OCI-LY3 (cell line): ENCODE results near the gene UFC1.

Experiments
- H2AFZ ChIP-seq: fragments of 200-600, 300-600 bp; shearing (Covaris generic); 2 replicates; pipeline ENCODE4 v1.6.0; 2014; ENCODE audit warnings: antibody characterized with exemption, low read depth, low read length
- H3K27ac ChIP-seq: fragments of 200-600, 300-600 bp; sonication (generic); 2 replicates; pipeline ENCODE4 v1.5.1; 2014; ENCODE audit warnings: mild to moderate bottlenecking, low read length, moderate library complexity, mixed read lengths
- H3K27me3 ChIP-seq: fragments of 200-600, 300-600 bp; sonication (generic); 2 replicates; pipeline ENCODE4 v1.6.1; 2014; ENCODE audit warnings: low read depth, low read length, mixed read lengths
- H3K36me3 ChIP-seq: fragments of 200-600, 300-600 bp; sonication (generic); replicated peaks from 2 replicates; pipeline ENCODE3; 2014; ENCODE audit warnings: low read depth, low read length, mixed read lengths
- H3K4me1 ChIP-seq: fragments of 300-600, 200-600 bp; sonication (generic); 2 replicates; pipeline ENCODE4 v1.6.1; 2014; ENCODE audit warnings: low read length, mixed read lengths
- H3K4me2 ChIP-seq: fragments of 200-600, 300-600 bp; sonication (generic); 2 replicates; pipeline ENCODE4 v1.6.1; 2014; ENCODE audit warnings: low read length, mixed read lengths
- H3K4me3 ChIP-seq: fragments of 300-600, 200-600 bp; sonication (generic); 2 replicates; pipeline ENCODE4 v1.5.1; 2014; ENCODE audit warnings: antibody characterized with exemption, mild to moderate bottlenecking, low read length, moderate library complexity
- H3K79me2 ChIP-seq: fragments of 300-600, 200-600 bp; shearing (Covaris generic); 2 replicates; pipeline ENCODE4 v1.6.1; 2014; ENCODE audit warnings: mild to moderate bottlenecking, low read length, mixed read lengths
- H3K9ac ChIP-seq: fragments of 300-600, 200-600 bp; shearing (Covaris generic); 2 replicates; pipeline ENCODE4 v1.6.0; 2014; ENCODE audit warnings: mild to moderate bottlenecking, low read length, moderate library complexity
- H3K9me3 ChIP-seq: fragments of 200-600, 300-600 bp; shearing (Covaris generic); 2 replicates; pipeline ENCODE4 v1.6.1; 2014; ENCODE audit warnings: low read length, mixed read lengths; ENCODE audit not compliant: insufficient read depth
- H4K20me1 ChIP-seq: fragments of 200-600, 300-600 bp; sonication (generic); 2 replicates; pipeline ENCODE4 v1.6.1; 2016; ENCODE audit warnings: low read length, mixed read lengths; ENCODE audit not compliant: insufficient read depth
- EZH2phosphoT487 ChIP-seq: fragments of 200-600 bp; shearing (Covaris generic); IDR thresholded peaks from 2 replicates; pipeline ENCODE4 v1.6.1; 2018; ENCODE audit warnings: antibody characterized with exemption, mixed run types, low read depth
- TF ChIP-seq, protein P1 (sequence below): fragments of 200-600, 300-600 bp; sonication (generic); IDR thresholded peaks from 2 replicates; pipeline ENCODE4 v1.5.1; 2014; ENCODE audit warnings: antibody characterized with exemption, low read length, low read depth

The UFC1 gene

DNA sequence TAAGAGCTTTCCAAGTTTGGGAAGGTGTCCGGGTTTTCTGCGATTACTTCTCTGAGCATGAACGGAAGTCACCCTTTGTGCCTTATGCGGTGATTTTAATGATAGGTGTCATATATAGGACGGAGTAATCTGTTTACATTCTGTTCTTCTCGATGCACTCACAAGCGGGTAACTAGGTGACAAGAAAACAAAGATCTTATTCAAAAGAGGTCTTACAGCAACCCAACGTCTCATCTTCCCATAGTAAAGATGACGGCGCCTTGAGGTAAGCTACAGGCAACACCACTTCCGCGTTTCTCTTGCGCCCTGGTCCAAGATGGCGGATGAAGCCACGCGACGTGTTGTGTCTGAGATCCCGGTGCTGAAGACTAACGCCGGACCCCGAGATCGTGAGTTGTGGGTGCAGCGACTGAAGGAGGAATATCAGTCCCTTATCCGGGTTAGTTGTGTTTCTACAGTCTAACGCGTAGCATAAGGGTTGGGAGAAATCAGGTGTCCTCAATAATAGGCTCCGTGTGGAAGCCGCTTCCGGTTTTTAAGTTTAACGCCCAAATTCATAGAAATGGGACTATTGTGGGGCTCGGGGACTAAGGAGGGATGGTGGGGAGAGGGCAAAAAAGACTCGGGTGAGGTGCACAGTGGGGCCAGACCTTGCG, at the start of gene UFC1:
UFC1 (plus strand) TSS at position 297 of the 656 bp plus-strand sequence; CDS start at position 317, 20 bp downstream.
- H3K4me2 ChIP-seq = peak within 1 kb of the TSS; percentile 80

DNA sequence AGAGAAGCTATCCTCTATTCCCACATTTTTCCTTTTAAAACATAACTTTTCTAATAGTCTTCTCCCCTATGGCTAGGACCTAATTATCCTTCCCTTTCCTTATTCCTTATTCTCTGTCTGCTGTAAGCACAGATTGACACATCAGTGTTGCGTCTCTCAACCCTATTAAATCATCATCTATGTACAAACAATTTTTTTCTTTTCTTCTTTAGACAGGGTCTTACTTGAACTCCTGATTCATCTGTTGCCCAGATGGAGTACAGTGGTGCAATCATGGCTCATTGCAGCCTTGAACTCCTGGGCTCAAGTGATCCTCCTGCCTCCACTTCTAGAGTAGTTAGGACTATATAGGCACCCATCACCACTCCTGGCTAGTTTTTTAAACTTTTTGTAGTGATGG, 47.3 kb upstream of the UFC1 start:
- Histone ChIP-seq H3K9me3 (no peaks in the 10 kb centered on the region), H4K20me1 (peaks cover 10% of the 10 kb centered on the region), H3K79me2 (peaks cover 87% of the 10 kb centered on the region)

More for the DNA sequence above, at the start of gene UFC1:
- H3K79me2 ChIP-seq = peaks cover 17% of the 10 kb centered on the region
- no peaks in the 10 kb centered on the region for H3K9me3 ChIP-seq
- H3K27me3 ChIP-seq = no peaks in the 10 kb centered on the region
- peak within 1 kb of the TSS; percentile 88 for H3K4me3 ChIP-seq
- no peak for TF ChIP-seq EZH2phosphoT487
- peaks cover 5% of the 10 kb centered on the region for H3K36me3 ChIP-seq
- peak within 1 kb of the TSS; percentile 97 for H2AFZ ChIP-seq
- H4K20me1 ChIP-seq = no peaks in the 10 kb centered on the region
- peaks cover 13% of the 10 kb centered on the region for H3K4me1 ChIP-seq
- peak within 1 kb of the TSS; percentile 90 for H3K27ac ChIP-seq
- peak within 1 kb of the TSS; percentile 92 for H3K9ac ChIP-seq

DNA sequence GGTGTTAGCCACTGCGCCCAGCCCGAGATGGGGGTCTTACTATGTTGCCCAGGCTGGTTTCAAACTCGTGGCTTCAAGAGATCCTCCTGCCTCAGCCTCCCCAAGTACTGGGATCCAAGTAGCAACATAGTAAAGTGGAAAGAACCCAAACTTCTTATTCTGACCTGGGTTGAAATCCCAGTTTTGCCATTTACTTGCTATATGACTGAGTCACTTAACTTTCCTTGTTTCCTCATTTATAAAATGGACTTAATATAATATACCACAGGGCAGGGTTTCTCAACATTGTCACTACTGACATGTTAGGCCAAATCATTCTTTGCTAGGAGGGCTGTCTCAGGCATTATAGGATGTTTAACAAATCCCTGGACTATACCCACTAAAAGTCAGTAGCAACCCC, 42.7 kb upstream of the UFC1 start:
- H3K9ac ChIP-seq = no peak overlapping the region
- H3K36me3 ChIP-seq = peaks cover 21% of the 10 kb centered on the region
- no peak overlapping the region for H3K4me2 ChIP-seq
- no peak overlapping the region for H3K4me3 ChIP-seq
- peaks cover 98% of the 10 kb centered on the region for H3K79me2 ChIP-seq
- peaks cover 13% of the 10 kb centered on the region for H3K4me1 ChIP-seq
- peaks cover 44% of the 10 kb centered on the region for H4K20me1 ChIP-seq
- H3K9me3 ChIP-seq = no peaks in the 10 kb centered on the region
- H3K27me3 ChIP-seq = no peaks in the 10 kb centered on the region
- H3K27ac ChIP-seq = no peak overlapping the region
- no peak overlapping the region for H2AFZ ChIP-seq
- no peak for TF ChIP-seq EZH2phosphoT487

More for the DNA sequence above, 47.3 kb upstream of the UFC1 start:
- no peak overlapping the region for H3K4me2 ChIP-seq
- H3K27ac ChIP-seq = no peak overlapping the region
- peaks cover 29% of the 10 kb centered on the region for H3K36me3 ChIP-seq
- no peak for TF ChIP-seq EZH2phosphoT487
- TF ChIP-seq, protein P1, sequence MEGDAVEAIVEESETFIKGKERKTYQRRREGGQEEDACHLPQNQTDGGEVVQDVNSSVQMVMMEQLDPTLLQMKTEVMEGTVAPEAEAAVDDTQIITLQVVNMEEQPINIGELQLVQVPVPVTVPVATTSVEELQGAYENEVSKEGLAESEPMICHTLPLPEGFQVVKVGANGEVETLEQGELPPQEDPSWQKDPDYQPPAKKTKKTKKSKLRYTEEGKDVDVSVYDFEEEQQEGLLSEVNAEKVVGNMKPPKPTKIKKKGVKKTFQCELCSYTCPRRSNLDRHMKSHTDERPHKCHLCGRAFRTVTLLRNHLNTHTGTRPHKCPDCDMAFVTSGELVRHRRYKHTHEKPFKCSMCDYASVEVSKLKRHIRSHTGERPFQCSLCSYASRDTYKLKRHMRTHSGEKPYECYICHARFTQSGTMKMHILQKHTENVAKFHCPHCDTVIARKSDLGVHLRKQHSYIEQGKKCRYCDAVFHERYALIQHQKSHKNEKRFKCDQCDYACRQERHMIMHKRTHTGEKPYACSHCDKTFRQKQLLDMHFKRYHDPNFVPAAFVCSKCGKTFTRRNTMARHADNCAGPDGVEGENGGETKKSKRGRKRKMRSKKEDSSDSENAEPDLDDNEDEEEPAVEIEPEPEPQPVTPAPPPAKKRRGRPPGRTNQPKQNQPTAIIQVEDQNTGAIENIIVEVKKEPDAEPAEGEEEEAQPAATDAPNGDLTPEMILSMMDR = no peak
- peaks cover 3% of the 10 kb centered on the region; the same call in 1 of the 2 replicates for H3K4me1 ChIP-seq
- no peak overlapping the region for H2AFZ ChIP-seq
- H3K9ac ChIP-seq = no peak overlapping the region
- H3K4me3 ChIP-seq = no peak overlapping the region
- H3K27me3 ChIP-seq = no peaks in the 10 kb centered on the region

DNA sequence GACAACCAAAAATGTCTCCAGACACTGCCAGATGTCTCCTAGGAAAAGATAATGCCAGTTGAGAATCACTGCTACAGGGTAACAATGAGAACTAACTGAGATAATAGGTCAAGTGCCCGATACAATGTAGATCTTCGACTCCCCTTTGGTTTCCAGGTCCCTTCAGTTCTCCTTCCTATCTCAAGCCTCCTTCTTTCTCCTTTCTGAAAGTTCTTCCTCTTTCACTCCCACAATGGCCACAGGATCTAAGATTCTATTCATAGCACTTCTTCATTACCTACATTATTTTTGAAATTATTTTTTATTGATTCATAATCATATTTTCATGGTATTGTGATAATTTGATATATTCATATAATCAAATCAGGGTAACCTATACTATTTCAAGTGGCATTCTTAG, 42.3 kb upstream of the UFC1 start:
- Histone ChIP-seq H3K9ac (no peak overlapping the region), H3K27ac (no peak overlapping the region), H3K4me2 (no peak overlapping the region), H3K79me2 (peaks cover 98% of the 10 kb centered on the region), H4K20me1 (peaks cover 42% of the 10 kb centered on the region), H3K27me3 (no peaks in the 10 kb centered on the region), H3K4me3 (no peak overlapping the region), H2AFZ (no peak overlapping the region), H3K36me3 (peaks cover 19% of the 10 kb centered on the region), H3K9me3 (no peaks in the 10 kb centered on the region), H3K4me1 (peaks cover 15% of the 10 kb centered on the region)
- TF ChIP-seq EZH2phosphoT487 = no peak
- TF ChIP-seq, protein P1 = no peak

DNA sequence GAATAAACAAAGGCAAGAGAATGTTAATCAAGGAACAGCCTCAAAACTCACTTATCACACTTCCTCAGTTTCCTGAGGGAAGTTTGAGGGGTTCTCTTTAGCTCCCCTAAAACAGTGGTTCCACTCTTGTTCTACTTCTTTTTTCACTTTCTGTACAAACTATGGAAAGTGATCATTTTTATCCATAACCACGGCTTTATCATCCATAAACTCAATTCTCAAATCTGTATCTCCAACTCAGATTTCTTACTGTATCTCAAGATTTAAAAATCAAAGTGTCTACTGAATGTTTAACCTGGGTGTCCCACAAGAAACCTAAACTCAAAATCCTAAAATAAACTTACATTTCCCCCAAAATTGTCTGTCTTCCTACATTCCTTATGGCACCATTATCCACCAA, 39.9 kb upstream of the UFC1 start:
- H3K27ac ChIP-seq = no peak overlapping the region
- H3K36me3 ChIP-seq = peaks cover 16% of the 10 kb centered on the region
- no peak overlapping the region for H3K4me3 ChIP-seq
- H3K4me2 ChIP-seq = no peak overlapping the region
- no peaks in the 10 kb centered on the region for H3K27me3 ChIP-seq
- TF ChIP-seq, protein P1 = no peak
- TF ChIP-seq EZH2phosphoT487 = no peak
- peaks cover 100% of the 10 kb centered on the region for H3K79me2 ChIP-seq
- H3K9me3 ChIP-seq = no peaks in the 10 kb centered on the region
- peaks cover 42% of the 10 kb centered on the region for H4K20me1 ChIP-seq
- no peak overlapping the region for H2AFZ ChIP-seq
- peaks cover 24% of the 10 kb centered on the region for H3K4me1 ChIP-seq
- H3K9ac ChIP-seq = no peak overlapping the region
